Measurements from ENCODE around the gene ARHGAP4.

The ARHGAP4 gene

GRCh38 chrX:153871946-153872878 lies 53.9 kb downstream of the ARHGAP4 start:
- TF ChIP-seq, protein P1, sequence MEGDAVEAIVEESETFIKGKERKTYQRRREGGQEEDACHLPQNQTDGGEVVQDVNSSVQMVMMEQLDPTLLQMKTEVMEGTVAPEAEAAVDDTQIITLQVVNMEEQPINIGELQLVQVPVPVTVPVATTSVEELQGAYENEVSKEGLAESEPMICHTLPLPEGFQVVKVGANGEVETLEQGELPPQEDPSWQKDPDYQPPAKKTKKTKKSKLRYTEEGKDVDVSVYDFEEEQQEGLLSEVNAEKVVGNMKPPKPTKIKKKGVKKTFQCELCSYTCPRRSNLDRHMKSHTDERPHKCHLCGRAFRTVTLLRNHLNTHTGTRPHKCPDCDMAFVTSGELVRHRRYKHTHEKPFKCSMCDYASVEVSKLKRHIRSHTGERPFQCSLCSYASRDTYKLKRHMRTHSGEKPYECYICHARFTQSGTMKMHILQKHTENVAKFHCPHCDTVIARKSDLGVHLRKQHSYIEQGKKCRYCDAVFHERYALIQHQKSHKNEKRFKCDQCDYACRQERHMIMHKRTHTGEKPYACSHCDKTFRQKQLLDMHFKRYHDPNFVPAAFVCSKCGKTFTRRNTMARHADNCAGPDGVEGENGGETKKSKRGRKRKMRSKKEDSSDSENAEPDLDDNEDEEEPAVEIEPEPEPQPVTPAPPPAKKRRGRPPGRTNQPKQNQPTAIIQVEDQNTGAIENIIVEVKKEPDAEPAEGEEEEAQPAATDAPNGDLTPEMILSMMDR (IDR thresholded peaks at IDR 0.05; ENCODE audit: low read length, missing control alignments): no peak
- DNase-seq (ENCODE audit: low read depth): no peak
- no peak overlapping the region for H3K4me3 ChIP-seq (replicated peaks; ENCODE audit: low read depth, low read length)

GRCh38 chrX:153871451-153871850 lies 54.6 kb downstream of the ARHGAP4 start:
- no peak overlapping the region for H3K4me3 ChIP-seq (replicated peaks; ENCODE audit: low read depth, low read length)
- TF ChIP-seq, protein P1 (IDR thresholded peaks at IDR 0.05; ENCODE audit: low read length, missing control alignments): no peak
- no peak for DNase-seq (ENCODE audit: low read depth)

GRCh38 chrX:153870791-153871360 lies 55.2 kb downstream of the ARHGAP4 start:
- DNase-seq (ENCODE audit: low read depth): no peak
- TF ChIP-seq, protein P1 (IDR thresholded peaks at IDR 0.05; ENCODE audit: low read length, missing control alignments): no peak
- no peak overlapping the region for H3K4me3 ChIP-seq (replicated peaks; ENCODE audit: low read depth, low read length)

DNA sequence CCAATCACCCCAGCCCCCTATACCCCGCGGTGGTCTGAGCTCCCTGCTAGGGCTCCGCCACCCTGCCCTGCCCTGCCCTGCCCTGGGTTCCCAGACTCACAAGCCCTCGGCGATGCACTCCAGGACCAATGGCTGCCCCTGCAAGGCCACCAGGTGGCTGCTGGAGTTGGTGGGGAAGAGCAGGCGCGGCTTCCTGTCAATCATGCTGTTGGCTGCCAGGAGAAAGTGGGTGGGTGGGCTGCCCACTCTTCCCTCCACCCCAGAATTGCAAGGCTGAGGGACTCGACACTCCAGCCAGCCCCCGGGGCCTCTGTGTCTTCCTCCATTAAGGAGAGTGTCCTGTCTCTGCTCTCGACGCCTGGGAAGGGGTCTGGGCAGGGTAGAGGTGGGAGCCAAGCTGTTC lies 55.8 kb downstream of the ARHGAP4 start:
- TF ChIP-seq, protein P1 (IDR thresholded peaks at IDR 0.05; ENCODE audit: low read length, missing control alignments): no peak
- H3K4me3 ChIP-seq (replicated peaks; ENCODE audit: low read depth, low read length): no peak overlapping the region
- no peak for DNase-seq (ENCODE audit: low read depth)

- no peak for DNase-seq (ENCODE audit: low read depth)
- H3K4me3 ChIP-seq (replicated peaks; ENCODE audit: low read depth, low read length): no peak overlapping the region
- TF ChIP-seq, protein P1 (IDR thresholded peaks at IDR 0.05; ENCODE audit: low read length, missing control alignments): no peak
Observed at GRCh38 chrX:153869473-153870287, 56.4 kb downstream of the ARHGAP4 start.

GRCh38 chrX:153868576-153869472 lies 57.2 kb downstream of the ARHGAP4 start:
- no peak for DNase-seq (ENCODE audit: low read depth)
- TF ChIP-seq, protein P1 (IDR thresholded peaks at IDR 0.05; ENCODE audit: low read length, missing control alignments): no peak
- H3K4me3 ChIP-seq (replicated peaks; ENCODE audit: low read depth, low read length): no peak overlapping the region
